HG03175 (cell line): Measurements from ENCODE around the gene SLC19A3.
"Not testable (repeated sequence)": the region's sequence is repeated elsewhere in the genome, so short reads cannot be mapped to it uniquely, and the experiment has no call there.

Experiments
- ATAC-seq: cut with Tn5 transposase; IDR thresholded peaks from one replicate; pipeline ENCODE4 v1.9.1; 2021; ENCODE audit warnings: mild to moderate bottlenecking, moderate library complexity; ENCODE audit not compliant: unreplicated experiment

SLC19A3 gene

DNA sequence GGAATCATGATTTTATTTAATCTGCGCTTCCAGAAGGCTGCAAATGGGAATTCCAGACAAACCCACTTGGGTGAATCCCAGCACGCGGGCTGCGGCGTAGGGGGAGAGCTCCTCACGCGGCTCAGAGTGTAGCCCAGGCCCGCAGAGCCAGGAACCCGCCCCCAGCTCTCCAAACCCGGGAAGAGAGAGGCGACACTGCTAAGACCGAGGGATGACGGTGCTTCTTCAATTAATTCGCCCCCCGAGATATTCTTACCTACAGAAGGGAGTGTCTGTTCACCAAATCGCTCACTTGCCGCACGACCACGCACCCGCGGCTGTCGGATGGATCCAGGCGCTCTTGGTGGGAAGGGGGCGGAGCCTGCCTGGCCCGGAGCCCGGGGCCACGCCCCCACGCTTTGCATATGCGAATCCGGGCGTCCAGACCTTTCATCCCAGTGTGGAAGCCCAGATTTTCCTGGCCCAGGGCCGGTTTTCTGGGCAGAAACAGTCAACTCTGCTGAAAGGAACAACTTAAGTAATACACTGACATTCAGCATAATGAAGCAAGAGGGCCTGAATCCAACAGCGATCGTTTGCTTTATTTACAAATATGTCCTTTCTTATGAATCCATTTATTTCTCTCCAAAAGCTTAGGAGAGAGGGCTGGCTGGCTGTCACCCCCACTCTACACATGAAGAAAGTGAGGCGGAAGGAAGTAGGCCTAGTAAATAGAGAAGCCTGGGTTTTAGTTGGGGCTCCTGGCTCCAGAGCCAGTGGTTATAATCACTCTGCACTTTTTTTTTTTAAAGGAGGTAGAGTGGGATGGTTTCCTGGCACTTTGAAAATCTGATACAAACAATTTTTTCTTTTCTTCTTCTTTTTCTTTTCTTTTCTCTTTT is at the start of gene SLC19A3:
Gene SLC19A3 (minus strand): TSS at position 342 of the 881 bp plus-strand sequence. CDS start 15,710 bp downstream, outside the sequence.
- ATAC-seq = no peak

- ATAC-seq = peak; percentile 97
Measured at GRCh38 chr2:227766373-227766883, 48.6 kb upstream of the SLC19A3 start.

DNA sequence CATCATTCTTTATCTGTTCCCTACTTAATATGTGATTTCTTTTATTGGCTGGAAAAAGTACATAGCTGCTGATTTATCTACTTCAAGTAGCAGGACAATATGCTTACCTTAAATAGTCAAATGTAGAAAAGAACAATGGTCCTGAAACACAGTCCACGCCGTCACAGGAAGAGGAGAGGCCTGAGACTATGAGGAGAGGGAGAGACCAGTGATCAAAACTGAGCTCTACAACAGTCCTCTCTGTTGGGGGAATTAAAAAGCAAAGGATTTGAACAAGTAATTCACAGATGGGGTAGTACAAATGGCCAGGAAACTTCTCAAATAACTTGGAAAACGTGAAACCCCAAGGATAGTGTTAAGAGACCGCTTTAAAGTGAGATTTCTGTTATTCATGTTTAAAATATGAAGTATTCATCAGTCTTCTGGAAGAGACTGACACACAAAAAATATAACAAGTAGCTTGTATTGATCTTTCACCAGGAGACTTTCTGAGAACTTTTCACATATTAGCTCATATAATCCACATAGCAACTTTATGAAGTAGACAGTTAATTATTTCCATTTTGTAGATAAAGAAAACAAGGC is 48.1 kb upstream of the SLC19A3 start:
- peak; percentile 14 for ATAC-seq

- no peak for ATAC-seq
Measured at GRCh38 chr2:227761740-227762476, 44.1 kb upstream of the SLC19A3 start.

DNA sequence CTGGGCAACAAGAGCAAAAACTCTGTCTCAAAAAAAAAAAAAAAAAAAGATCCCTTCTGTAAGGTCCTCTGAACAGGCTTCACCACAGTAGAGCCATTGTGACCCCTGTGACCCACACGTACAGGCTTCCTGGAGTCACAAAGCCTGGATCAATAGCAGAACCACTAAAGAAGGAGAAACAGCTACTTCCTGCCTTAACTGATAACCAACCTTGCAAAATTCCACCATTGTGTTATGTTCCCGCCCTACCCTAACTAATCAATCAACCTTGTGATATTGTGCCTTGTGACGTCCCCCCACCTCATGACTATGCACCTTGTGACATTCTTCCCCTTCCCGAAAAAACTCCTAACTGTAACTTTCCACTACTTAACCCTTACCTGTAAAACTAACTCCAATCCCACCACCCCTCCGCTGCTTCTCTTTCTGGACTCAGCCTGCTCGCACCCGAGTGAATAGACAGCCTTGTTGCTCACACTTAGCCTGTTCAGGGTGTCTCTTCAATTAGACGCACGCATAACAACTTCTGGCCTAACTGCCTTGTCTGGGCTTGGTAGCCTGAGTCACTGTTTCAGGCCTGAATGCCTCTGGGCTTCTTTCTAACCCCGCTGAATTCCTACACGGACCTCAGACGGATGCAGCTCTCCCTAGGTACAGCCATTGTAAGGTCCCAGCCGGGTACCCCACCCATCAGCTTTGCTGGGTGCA is 41.7 kb upstream of the SLC19A3 start:
- no peak for ATAC-seq

GRCh38 chr2:227756261-227756660 is 38.4 kb upstream of the SLC19A3 start:
- not testable (repeated sequence) for ATAC-seq

DNA sequence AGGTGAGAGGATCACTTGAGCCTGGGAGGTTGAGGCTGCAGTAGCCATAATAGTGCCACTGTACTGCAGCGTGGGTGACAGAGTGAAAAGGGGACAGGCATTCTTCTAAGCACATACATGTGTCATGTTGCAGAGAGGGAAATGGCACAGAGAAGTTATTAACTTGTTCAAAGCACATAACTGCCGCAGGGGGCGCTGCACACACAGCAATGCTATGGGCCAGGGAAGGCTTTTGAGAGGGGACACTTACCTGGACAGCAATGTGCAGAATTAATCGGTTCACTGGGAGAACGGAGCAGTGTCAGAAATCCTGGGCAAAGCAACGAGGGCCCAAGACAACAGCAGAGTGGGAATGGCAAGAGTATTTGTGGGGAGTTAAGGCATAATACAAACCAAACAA is 30.3 kb upstream of the SLC19A3 start:
- no peak for ATAC-seq

- no peak for ATAC-seq
Measured at GRCh38 chr2:227745594-227745993, 27.8 kb upstream of the SLC19A3 start, which contains the start of gene SCYGR8. SCYGR8 (plus strand) TSS chr2:227745894; CDS start chr2:227745894, 0 bp downstream.

DNA sequence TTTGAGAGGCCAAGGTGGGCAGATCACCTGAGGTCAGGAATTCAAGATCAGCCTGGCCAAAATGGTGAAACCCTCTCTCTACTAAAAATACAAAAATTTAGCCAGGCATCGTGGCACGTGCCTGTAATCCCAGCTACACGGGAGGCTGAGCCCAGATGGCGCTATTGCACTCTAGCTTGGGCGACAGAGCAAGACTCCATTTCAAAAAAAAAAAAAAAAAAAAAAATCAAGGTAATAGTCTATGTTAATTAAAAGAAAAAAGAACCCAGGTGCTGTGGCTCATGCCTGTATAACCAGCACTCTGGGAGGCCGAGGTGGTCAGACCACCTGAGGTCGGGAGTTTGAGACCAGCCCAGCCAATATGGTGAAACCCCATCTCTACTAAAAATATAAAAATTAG is 22.9 kb upstream of the SLC19A3 start:
- ATAC-seq = not testable (repeated sequence)

GRCh38 chr2:227739351-227739750 is 21.5 kb upstream of the SLC19A3 start:
- ATAC-seq = no peak

GRCh38 chr2:227728035-227728434 is 10.2 kb upstream of the SLC19A3 start, which contains the start of gene SCYGR7:
SCYGR7 (plus strand) TSS chr2:227728335; CDS start chr2:227728335, 0 bp downstream.
- no peak for ATAC-seq

GRCh38 chr2:227724394-227725039 is 6.7 kb upstream of the SLC19A3 start, which contains the start of gene SCYGR6:
SCYGR6 (minus strand) TSS chr2:227724757; CDS start chr2:227724757, 0 bp downstream.
- ATAC-seq = no peak

DNA sequence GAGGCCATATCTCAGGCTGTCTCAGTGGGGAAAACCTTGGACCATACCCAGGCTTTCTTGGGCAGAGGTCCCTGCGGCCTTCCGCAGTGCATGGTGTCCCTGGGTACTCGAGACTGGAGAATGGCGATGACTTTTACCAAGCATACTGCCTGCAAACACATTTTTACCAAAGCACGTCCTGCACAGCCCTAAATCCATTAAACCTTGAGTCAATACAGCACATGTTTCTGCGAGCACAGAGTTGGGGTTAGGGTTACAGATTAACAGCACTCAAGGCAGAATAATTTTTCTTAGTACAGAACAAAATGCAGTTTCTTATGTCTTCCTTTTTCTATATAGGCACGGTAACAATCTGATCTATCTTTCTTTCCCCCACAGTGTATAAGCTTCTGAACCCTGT is 5.0 kb upstream of the SLC19A3 start:
- not testable (repeated sequence) for ATAC-seq

DNA sequence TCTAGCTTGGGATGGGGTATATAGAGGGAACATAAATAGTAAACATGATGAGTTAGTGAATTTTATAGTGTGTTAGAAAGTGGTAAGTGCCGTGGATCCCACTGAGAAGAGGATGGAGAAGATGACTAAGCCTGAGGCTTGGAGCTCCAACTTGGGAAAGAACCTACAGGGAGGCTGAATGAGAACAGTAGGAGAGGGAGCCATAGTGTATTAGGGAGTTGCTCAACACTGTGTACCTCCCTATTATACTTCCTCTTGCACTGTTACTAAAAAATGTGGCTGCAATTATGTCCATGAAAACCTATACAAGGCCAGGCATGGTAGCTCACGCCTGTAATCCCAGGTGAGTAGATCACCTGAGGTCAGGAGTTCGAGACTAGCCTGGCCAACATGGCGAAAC is 2.9 kb upstream of the SLC19A3 start:
- ATAC-seq = no peak

GRCh38 chr2:227719641-227720040 is 1.8 kb upstream of the SLC19A3 start:
- ATAC-seq = no peak

DNA sequence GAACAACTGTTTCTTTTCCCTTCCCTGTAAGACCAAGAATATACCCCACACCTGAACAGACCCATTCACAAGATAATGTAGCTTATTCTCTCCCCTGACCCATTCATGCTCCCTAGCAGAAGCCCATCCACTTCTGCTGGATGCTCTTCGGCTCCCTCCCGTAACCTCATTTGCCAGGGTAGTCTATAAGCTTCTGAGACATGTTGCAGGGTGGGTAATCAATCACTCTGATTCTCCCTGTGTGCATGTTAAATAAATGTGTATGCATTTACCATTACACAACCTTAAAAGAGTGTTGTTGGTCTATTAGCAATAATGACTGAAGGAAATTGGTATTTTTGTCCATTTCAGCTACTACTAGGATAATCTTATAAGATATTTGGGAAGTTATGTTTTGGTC is 1.3 kb downstream of the SLC19A3 start:
- ATAC-seq = no peak

GRCh38 chr2:227713291-227713690 is 4.5 kb downstream of the SLC19A3 start:
- no peak for ATAC-seq

GRCh38 chr2:227710986-227711385 is 6.8 kb downstream of the SLC19A3 start:
- ATAC-seq = no peak

- ATAC-seq = no peak
Measured at GRCh38 chr2:227707390-227707789, 10.4 kb downstream of the SLC19A3 start.

DNA sequence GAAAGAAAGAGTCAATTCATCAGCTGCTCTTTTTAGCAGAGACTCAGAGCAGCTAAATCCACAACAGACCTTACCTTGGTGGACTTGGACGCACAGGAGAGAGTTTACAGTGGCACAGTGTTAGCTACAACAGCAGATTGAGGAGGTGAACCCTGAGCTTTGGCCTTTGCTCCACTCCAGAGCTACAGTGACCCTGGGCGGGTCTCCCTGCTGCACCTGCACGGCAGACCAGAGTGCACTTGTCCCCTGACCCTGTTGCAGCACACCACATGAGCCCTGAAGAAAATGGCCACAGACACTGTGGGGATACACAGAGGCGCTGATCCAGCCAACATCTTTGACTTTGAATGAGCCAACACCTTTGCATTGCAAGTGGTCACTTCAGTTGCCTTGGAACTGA is 11.0 kb downstream of the SLC19A3 start:
- no peak for ATAC-seq
